Frontal cortex (tissue), 4 donors: ENCODE data around the gene SCART1. TPM values are rescaled to one million over a fixed set of nuclear protein-coding genes. Genes with fewer than 3 reads are reported as not detected.
"Not testable (repeated sequence)": the region's sequence is repeated elsewhere in the genome, so short reads cannot be mapped to it uniquely, and the experiment has no call there.

ENCODE experiments used
- DNase-seq, 2 donors: peaks; one replicate each; pipeline ENCODE4 v3.0.0; 2012; ENCODE audit warnings: low spot score in 2 of 2
- FAIRE-seq: peaks from 2 replicates; lab custom pipeline; 2012; peaks lifted over from hg19 to GRCh38; lab: Jason Lieb, UNC
- total RNA-seq: library from RNA; depleted of rRNA; stranded (reverse); fragments of >200 nt; gene quantifications from one replicate; pipeline ENCODE4 v1.2.3, GENCODE V29; 2014
- donor health status: control.
- donor health status: control.
- donor health status: control.

Gene SCART1
- total RNA-seq, 1 donor from 2014 or later = under 0.01 TPM

GRCh38 chr10:133509700-133510099 lies 56.0 kb downstream of the SCART1 start:
- FAIRE-seq = no peak
- no peak for DNase-seq

- DNase-seq (no peak), FAIRE-seq (no peak)
Observed at GRCh38 chr10:133511408-133511807, 57.7 kb downstream of the SCART1 start.

GRCh38 chr10:133511907-133512528 lies 58.3 kb downstream of the SCART1 start:
- DNase-seq (no peak), FAIRE-seq (peak; percentile 23)

GRCh38 chr10:133515471-133515870 lies 61.7 kb downstream of the SCART1 start:
- no peak for DNase-seq
- FAIRE-seq = no peak

GRCh38 chr10:133516057-133516456 lies 62.3 kb downstream of the SCART1 start:
- no peak for FAIRE-seq

GRCh38 chr10:133518517-133518916 lies 64.8 kb downstream of the SCART1 start:
- FAIRE-seq = not testable (repeated sequence)

More at GRCh38 chr10:133516057-133516456, 62.3 kb downstream of the SCART1 start:
- no peak for DNase-seq

More at GRCh38 chr10:133518517-133518916, 64.8 kb downstream of the SCART1 start:
- not testable (repeated sequence) for DNase-seq

Other genes with a start within 250 kb of the SCART1 start
- gene UTF1, start 223.7 kb upstream of the SCART1 start, total RNA-seq = not detected
- not detected for gene VENTX, start 216.1 kb upstream of the SCART1 start, total RNA-seq
- 1.2 TPM for gene ADAM8, start 177.1 kb upstream of the SCART1 start, total RNA-seq
- gene TUBGCP2, start 145.1 kb upstream of the SCART1 start, total RNA-seq = 44.8 TPM
- gene ZNF511, start 145.0 kb upstream of the SCART1 start, total RNA-seq = 7.3 TPM
- gene CALY, start 117.0 kb upstream of the SCART1 start, total RNA-seq = 8.2 TPM
- gene PRAP1, start 106.6 kb upstream of the SCART1 start, total RNA-seq = not detected
- gene FUOM, start 95.9 kb upstream of the SCART1 start, total RNA-seq = 6.9 TPM
- gene ECHS1, start 80.6 kb upstream of the SCART1 start, total RNA-seq = 35.5 TPM
- 7.7 TPM for gene PAOX, start 74.7 kb upstream of the SCART1 start, total RNA-seq
- 21.2 TPM for gene MTG1, start 59.8 kb upstream of the SCART1 start, total RNA-seq
- 6.1 TPM for gene SPRN, start 29.3 kb upstream of the SCART1 start, total RNA-seq
- 14.7 TPM for gene CYP2E1, start 73.4 kb downstream of the SCART1 start, total RNA-seq
- gene SYCE1, start 111.6 kb downstream of the SCART1 start, total RNA-seq = 1.2 TPM
- not detected for gene FRG2B, start 172.8 kb downstream of the SCART1 start, total RNA-seq